Brain microvascular endothelial cell (primary cell): ENCODE measurements around the gene INSYN2B.
"Not testable (repeated sequence)": the region's sequence is repeated elsewhere in the genome, so short reads cannot be mapped to it uniquely, and the experiment has no call there.

ENCODE experiments used
- DNase-seq: peaks from one replicate; pipeline ENCODE4 v3.0.0-alpha.2; 2020
- H3K27ac ChIP-seq: fragments of 250-450 bp; sonication (Bioruptor Pico); 2 replicates; pipeline ENCODE4 v1.5.1; 2020; ENCODE audit warnings: mild to moderate bottlenecking, moderate library complexity
- H3K27me3 ChIP-seq: fragments of 250-450 bp; sonication (Bioruptor Pico); replicated peaks from 2 replicates; pipeline ENCODE4 v1.5.1; 2020; ENCODE audit warnings: mild to moderate bottlenecking
- H3K36me3 ChIP-seq: fragments of 250-450 bp; sonication (Bioruptor Pico); replicated peaks from 2 replicates; pipeline ENCODE4 v1.5.1; 2020; ENCODE audit warnings: mild to moderate bottlenecking
- H3K4me3 ChIP-seq: 2 replicates; pipeline ENCODE4 v1.5.1; 2011; ENCODE audit warnings: low read depth, mild to moderate bottlenecking, control low read depth, low read length, moderate library complexity
- CTCF ChIP-seq: IDR thresholded peaks from 2 replicates; pipeline ENCODE4 v1.5.1; 2011; ENCODE audit warnings: low read depth, mild to moderate bottlenecking, moderate library complexity, low read length, control low read depth, inconsistent platforms; ENCODE audit errors: missing control alignments
- in situ Hi-C: cut with HindIII; loops from 2 replicates; pipeline ENCODE4 v1.10.0; 2017; ENCODE audit warnings: low sequenced_read_pairs, low pct_ligation_motif_present

The INSYN2B gene

GRCh38 chr5:169956756-169957155 is 23.5 kb downstream of the INSYN2B start:
- Histone ChIP-seq H3K4me3 (no peak overlapping the region), H3K27me3 (no peaks in the 10 kb centered on the region), H3K36me3 (no peaks in the 10 kb centered on the region), H3K27ac (no peak overlapping the region)
- DNase-seq, result no peak
- in situ Hi-C loops, result no loop called here
- no peak for TF ChIP-seq CTCF

- Histone ChIP-seq H3K27me3 (no peaks in the 10 kb centered on the region), H3K36me3 (no peaks in the 10 kb centered on the region), H3K4me3 (no peak overlapping the region), H3K27ac (no peak overlapping the region)
- no peak for DNase-seq
- TF ChIP-seq CTCF, result no peak
- in situ Hi-C loops, result no loop called here
Measured at GRCh38 chr5:169956126-169956525, 24.2 kb downstream of the INSYN2B start.

- Histone ChIP-seq H3K4me3 (no peak overlapping the region), H3K27ac (no peak overlapping the region), H3K36me3 (no peaks in the 10 kb centered on the region), H3K27me3 (no peaks in the 10 kb centered on the region)
- in situ Hi-C loops, result no loop called here
- no peak for TF ChIP-seq CTCF
- no peak for DNase-seq
Measured at GRCh38 chr5:169954786-169955185, 25.5 kb downstream of the INSYN2B start.

- H3K4me3 ChIP-seq, H3K27me3 ChIP-seq, in situ Hi-C loops, H3K27ac ChIP-seq, H3K36me3 ChIP-seq: not testable (repeated sequence)
- DNase-seq, result peak; percentile 13
Measured at GRCh38 chr5:169953196-169953595, 27.1 kb downstream of the INSYN2B start.

GRCh38 chr5:169950333-169950732 is 30.0 kb downstream of the INSYN2B start:
- no peak overlapping the region for H3K27ac ChIP-seq
- H3K4me3 ChIP-seq, result no peak overlapping the region
- H3K36me3 ChIP-seq, result no peaks in the 10 kb centered on the region
- TF ChIP-seq CTCF, result no peak
- H3K27me3 ChIP-seq, result no peaks in the 10 kb centered on the region
- in situ Hi-C loops, result no loop called here
- no peak for DNase-seq

- no peak overlapping the region for H3K27ac ChIP-seq
- H3K4me3 ChIP-seq, result no peak overlapping the region
- no peaks in the 10 kb centered on the region for H3K36me3 ChIP-seq
- DNase-seq, result no peak
- H3K27me3 ChIP-seq, result no peaks in the 10 kb centered on the region
- in situ Hi-C loops, result no loop called here
- TF ChIP-seq CTCF, result no peak
Measured at GRCh38 chr5:169946743-169947295, 33.5 kb downstream of the INSYN2B start.
